Loucy (cell line): ENCODE data around the gene ZNF420.

Experiments used
- CTCF ChIP-seq: fragments of 200-600 bp; sonication (generic); conservative IDR thresholded peaks from 2 replicates; pipeline ENCODE4 v1.5.1; 2014; ENCODE audit warnings: mild to moderate bottlenecking, antibody characterized with exemption, low read length
- EZH2phosphoT487 ChIP-seq: fragments of 200-600 bp; IDR thresholded peaks from 2 replicates; pipeline ENCODE4 v1.6.1; 2018; ENCODE audit warnings: antibody characterized with exemption, mild to moderate bottlenecking, moderate library complexity, borderline replicate concordance

GRCh38 chr19:37095859-37096258, 17.6 kb downstream of the ZNF420 start:
- no peak for TF ChIP-seq CTCF
- TF ChIP-seq EZH2phosphoT487: no peak
